Stomach (tissue), 9 donors: ENCODE results near the gene HTR6. TPM values are rescaled to one million over a fixed set of nuclear protein-coding genes. Genes with fewer than 3 reads are reported as not detected.

Source experiments
- DNase-seq, 2 donors: peaks; one replicate each; pipeline versions ENCODE4 v3.0.0 to v3.0.0-alpha.2; 2013 to 2019
- H3K27ac ChIP-seq, 5 donors: fragments of 200-600 bp in 4 of 5; sonication (generic) in 4 of 5; one replicate each; pipeline ENCODE4 v1.5.1; 2013 to 2019; ENCODE audit warnings: mild to moderate bottlenecking in 1 of 5, moderate library complexity in 1 of 5
- H3K27me3 ChIP-seq, 3 donors: fragments of 200-600 bp; sonication (generic); one replicate each; pipeline ENCODE4 v1.5.1; 2017 to 2019; ENCODE audit warnings: mixed run types in 1 of 3
- H3K36me3 ChIP-seq, 4 donors: fragments of 200-600 bp; sonication (generic); 1 replicate in 3 of 4; 2 replicates in 1 of 4; pipeline ENCODE4 v1.5.1; 2016 to 2019
- H3K4me1 ChIP-seq, 4 donors: fragments of 200-600 bp; sonication (generic); one replicate each; pipeline ENCODE4 v1.5.1; 2016 to 2019
- H3K4me3 ChIP-seq, 4 donors: fragments of 200-600 bp; sonication (generic) in 3 of 4; one replicate each; pipeline ENCODE4 v1.5.1; 2016 to 2019; ENCODE audit warnings: mild to moderate bottlenecking in 1 of 4
- H3K9me3 ChIP-seq, 4 donors: fragments of 200-600 bp; sonication (generic); one replicate each; pipeline ENCODE4 v1.5.1; 2016 to 2019
- CTCF ChIP-seq, 7 experiments: fragments of 450-650 bp in 4 of 7; fragments of 200-600 bp in 3 of 7; sonication (generic) in 3 of 7; IDR thresholded peaks; one replicate each; pipeline ENCODE4 v1.5.1; 2016 to 2019; ENCODE audit warnings: antibody characterized with exemption in 7 of 7, control low read depth in 2 of 7, mild to moderate bottlenecking in 1 of 7
- EP300 ChIP-seq: sonication (generic); formaldehyde crosslinking; IDR thresholded peaks from one replicate; pipeline ENCODE4 v1.6.1; 2017; ENCODE audit warnings: antibody characterized with exemption
- POLR2A ChIP-seq, 4 donors: fragments of 450-650 bp; IDR thresholded peaks; one replicate each; pipeline ENCODE4 v1.6.1; 2016; ENCODE audit warnings: antibody characterized with exemption in 4 of 4, control low read depth in 2 of 4, mild to moderate bottlenecking in 1 of 4, moderate library complexity in 1 of 4
- POLR2AphosphoS5 ChIP-seq, 3 donors: sonication (generic); formaldehyde crosslinking; IDR thresholded peaks; one replicate each; pipeline ENCODE4 v1.6.1; 2016; ENCODE audit warnings: antibody characterized with exemption in 3 of 3
- WGBS, 5 donors: extraction: QIAGEN DNeasy Blood & Tissue Kit in 3 of 5; methylation state at CpG; one replicate each; pipeline versions ENCODE4 v1.1.5 to v1.1.7; 2013 to 2018; 5-methylcytosine and 5-hydroxymethylcytosine counted together
- intact Hi-C: fragments of 100-400 bp; cut with DNase I; formaldehyde crosslinking; loops from one replicate; pipeline ENCODE4 v1.15.1; 2023; ENCODE audit warnings: low total_unique reads
- polyA plus RNA-seq, 3 donors: library from polyadenylated mRNA; stranded (reverse); fragments of 200-250 nt; gene quantifications; one replicate each; pipeline ENCODE4 v1.2.3, GENCODE V29; 2013
- total RNA-seq, 5 donors: library from RNA; depleted of rRNA; stranded (reverse); fragments of >200 nt; gene quantifications; one replicate each; pipeline versions ENCODE4 v1.1.0 to v1.2.3, GENCODE V29; 2014 to 2016
- donor health status: healthy with polysubstance abuse.
- donor health status: Bipolar disorder and iron deficiency.
- donor health status: healthy.

The HTR6 gene
- total and polyA plus RNA-seq, 8 donors = not detected

- no peak overlapping the region for H3K27ac ChIP-seq
- 76 to 87% (median 85%) methylated on average over 4 of the region's 4 CpGs for WGBS, 5 donors
- intact Hi-C loops = no loop called here
- H3K36me3 ChIP-seq = peaks cover 3 to 54% (median 39%) of the 10 kb centered on the region in 4 donors
- H3K4me3 ChIP-seq = no peak overlapping the region
- no peak for DNase-seq
- TF ChIP-seq POLR2AphosphoS5 (IDR thresholded peaks at IDR 0.05) (no peak), CTCF (IDR thresholded peaks at IDR 0.05) (no peak), POLR2A (IDR thresholded peaks at IDR 0.05) (no peak), EP300 (no peak)
- no peaks in the 10 kb centered on the region for H3K27me3 ChIP-seq
- peaks cover 2 to 7% (median 6%) of the 10 kb centered on the region in 4 donors for H3K4me1 ChIP-seq
- H3K9me3 ChIP-seq = no peaks in the 10 kb centered on the region
These were observed 44.7 kb downstream of the HTR6 start for GRCh38 chr1:19709260-19709793.

DNA sequence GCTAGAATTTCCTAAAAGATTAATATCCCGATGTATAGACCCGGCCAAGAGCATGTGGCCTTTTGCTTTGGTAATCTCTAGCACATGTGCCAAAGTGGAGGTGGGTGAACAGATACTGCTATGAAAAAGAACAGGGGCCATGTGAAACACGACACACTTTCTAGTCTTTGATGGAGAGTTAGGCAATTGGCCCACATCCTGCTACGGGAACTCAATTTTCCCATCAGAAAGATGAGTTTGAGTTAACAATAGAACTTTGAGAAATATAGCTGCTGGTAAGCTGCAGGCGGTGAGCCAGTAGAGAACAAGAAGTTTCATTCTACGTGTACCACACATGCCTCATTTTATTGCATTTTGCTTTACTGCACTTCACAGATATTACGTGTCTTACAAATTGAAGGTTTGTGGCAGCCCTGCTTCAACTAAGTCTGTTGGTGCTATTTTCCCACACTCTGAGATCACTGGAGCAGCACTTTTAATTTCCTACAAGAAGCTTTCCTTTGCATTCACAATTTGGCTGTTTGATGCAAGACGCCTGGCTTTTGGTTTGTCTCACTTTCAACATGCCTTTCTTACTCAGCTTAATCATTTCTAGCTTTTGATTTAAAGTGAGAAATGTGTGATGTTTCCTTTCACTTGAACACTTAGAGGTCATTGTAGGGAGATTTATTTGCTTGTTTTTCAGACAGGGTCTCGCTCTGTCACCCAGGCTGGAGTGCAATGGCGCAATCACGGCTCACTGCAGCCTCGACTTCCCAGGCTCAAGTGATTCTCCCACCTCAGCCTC, 46.3 kb downstream of the HTR6 start:
- intact Hi-C loops = no loop called here
- TF ChIP-seq POLR2AphosphoS5 (IDR thresholded peaks at IDR 0.05) = no peak
- TF ChIP-seq CTCF (IDR thresholded peaks at IDR 0.05) = no peak
- no peak for TF ChIP-seq POLR2A (IDR thresholded peaks at IDR 0.05)
- no peak for TF ChIP-seq EP300
- H3K4me1 ChIP-seq = peaks cover 0 to 9% (median 0%) of the 10 kb centered on the region in 4 donors
- 79 to 88% (median 84%) methylated on average over 12 of the region's 12 CpGs for WGBS, 5 donors
- DNase-seq = no peak
- no peaks in the 10 kb centered on the region for H3K27me3 ChIP-seq
- H3K4me3 ChIP-seq = no peak overlapping the region
- peaks cover 3 to 52% (median 39%) of the 10 kb centered on the region in 4 donors for H3K36me3 ChIP-seq
- no peak overlapping the region for H3K27ac ChIP-seq
- no peaks in the 10 kb centered on the region for H3K9me3 ChIP-seq

DNA sequence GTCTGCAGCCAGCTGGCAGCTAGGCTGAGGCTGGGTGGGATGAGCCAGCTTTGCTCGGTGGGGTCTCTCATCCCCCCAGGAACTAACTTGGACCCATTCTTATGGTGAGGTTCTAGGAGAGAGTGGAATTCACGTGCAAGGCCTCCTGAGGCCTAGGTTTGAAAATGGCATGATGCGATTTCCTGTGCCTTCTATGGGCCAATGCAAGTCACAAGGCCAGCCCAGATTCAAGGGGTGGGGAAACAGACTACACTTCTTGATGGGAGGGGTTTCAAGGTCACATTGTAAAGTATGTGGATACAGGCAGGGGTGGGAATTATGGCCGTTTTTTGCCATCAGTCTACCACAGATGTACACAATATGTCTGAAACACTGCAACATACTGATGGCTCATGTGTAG, 48.3 kb downstream of the HTR6 start:
- Histone ChIP-seq H3K27me3 (no peaks in the 10 kb centered on the region), H3K4me3 (no peak overlapping the region), H3K4me1 (peaks cover 0 to 9% (median 0%) of the 10 kb centered on the region in 4 donors), H3K27ac (no peak overlapping the region), H3K36me3 (peaks cover 3 to 52% (median 33%) of the 10 kb centered on the region in 4 donors), H3K9me3 (no peaks in the 10 kb centered on the region)
- TF ChIP-seq EP300 (no peak), POLR2A (IDR thresholded peaks at IDR 0.05) (no peak), CTCF (IDR thresholded peaks at IDR 0.05) (no peak), POLR2AphosphoS5 (IDR thresholded peaks at IDR 0.05) (no peak)
- WGBS, 5 donors = 74 to 86% (median 85%) methylated on average over 4 of the region's 4 CpGs
- DNase-seq = no peak
- intact Hi-C loops = no loop called here

- 30 to 43% (median 36%) methylated on average over 9 to 12 of the region's 12 CpGs for whole genome bisulfite sequencing, 5 donors
- Histone ChIP-seq H3K9me3 (no peaks in the 10 kb centered on the region), H3K27me3 (no peaks in the 10 kb centered on the region), H3K36me3 (peaks cover 0 to 50% (median 26%) of the 10 kb centered on the region in 4 donors), H3K27ac (no peak overlapping the region), H3K4me1 (peaks cover 0 to 9% (median 0%) of the 10 kb centered on the region in 4 donors), H3K4me3 (no peak overlapping the region)
- intact Hi-C loops = no loop called here
- TF ChIP-seq CTCF (IDR thresholded peaks at IDR 0.05) (peak in 5 of 7 experiments; percentile 65 to 77 (median 76)), POLR2AphosphoS5 (IDR thresholded peaks at IDR 0.05) (peak in 1 of 3 donors; percentile 39), POLR2A (IDR thresholded peaks at IDR 0.05) (no peak), EP300 (no peak)
- peak; percentile 93 to 96 for DNase-seq
These were observed 50.9 kb downstream of the HTR6 start for GRCh38 chr1:19715334-19716203.
